GM03348 (cell line): ENCODE data around the gene LRRC8B.
"Not testable (repeated sequence)": the region's sequence is repeated elsewhere in the genome, so short reads cannot be mapped to it uniquely, and the experiment has no call there.

Source experiments
- DNase-seq: peaks from one replicate; pipeline ENCODE4 v3.0.0; 2012; ENCODE audit warnings: low spot score

Gene LRRC8B

DNA sequence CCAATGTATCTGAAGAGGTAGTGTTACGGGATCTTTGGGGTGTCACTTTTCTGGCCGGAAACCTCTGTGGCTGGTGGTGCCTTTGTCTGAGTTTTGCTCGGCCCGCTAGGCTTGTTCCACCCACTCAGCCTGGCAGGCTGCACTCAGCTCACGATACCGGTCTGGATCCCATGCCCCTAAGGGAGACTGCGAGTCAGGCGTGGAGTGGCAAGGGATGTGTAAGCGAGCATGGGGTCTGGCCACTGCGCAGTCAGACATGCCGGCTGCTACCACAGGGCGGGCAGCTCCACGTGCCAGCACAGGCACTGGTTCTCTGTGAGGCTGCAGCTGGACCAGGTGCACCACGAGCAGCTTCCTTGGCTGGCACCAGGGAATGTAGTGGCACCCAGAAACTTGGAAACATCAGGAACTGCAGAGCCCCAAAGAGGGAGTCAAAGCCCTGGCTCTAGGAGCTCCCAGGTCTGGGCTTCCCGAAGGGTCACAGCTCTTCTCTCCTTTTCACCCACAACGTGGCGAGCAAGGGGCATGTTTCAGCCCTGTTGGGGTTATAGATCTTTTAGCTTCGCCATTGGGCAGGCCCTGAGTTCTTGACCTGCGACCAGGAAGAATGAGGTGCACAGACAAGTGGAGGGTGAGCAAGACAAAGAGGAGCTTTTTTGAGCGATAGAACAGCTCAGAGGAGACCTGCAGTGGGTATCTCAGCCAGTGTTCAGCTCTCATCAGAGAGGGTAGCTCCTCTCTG lies 84.5 kb downstream of the LRRC8B start:
- no peak for DNase-seq

DNA sequence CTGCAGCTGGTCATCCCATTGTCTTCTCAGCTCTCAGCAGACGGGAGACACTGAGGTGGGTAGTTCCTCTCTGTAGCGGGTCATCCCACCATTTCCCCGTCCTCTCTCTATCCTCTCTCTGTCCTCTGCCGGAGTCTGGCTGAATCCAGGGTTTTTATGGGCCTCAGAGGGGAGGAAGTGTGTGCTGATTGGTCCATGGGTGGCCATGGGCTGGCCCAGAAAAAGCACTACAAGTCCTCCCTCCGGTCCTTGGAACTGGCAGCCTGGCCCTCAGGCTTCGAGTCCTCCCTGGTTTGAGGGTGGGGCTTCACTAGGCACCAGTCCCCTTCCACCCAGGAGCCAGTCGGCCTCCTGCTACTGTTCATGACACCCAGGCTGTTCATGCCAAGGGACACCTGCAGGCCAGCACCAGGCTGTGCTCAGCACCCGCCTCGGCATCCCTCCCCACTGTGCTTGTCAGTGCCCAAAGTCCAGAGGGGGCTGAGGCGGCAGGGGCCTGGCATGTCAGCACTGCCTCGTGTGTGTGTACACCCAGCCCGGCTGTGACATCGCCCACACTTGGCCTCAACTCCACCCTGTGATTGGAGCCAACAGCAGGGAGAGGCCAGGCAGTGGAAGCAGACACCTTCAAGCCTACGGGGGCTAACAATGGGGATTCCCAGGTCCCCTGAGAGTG lies 85.3 kb downstream of the LRRC8B start:
- DNase-seq, result no peak

DNA sequence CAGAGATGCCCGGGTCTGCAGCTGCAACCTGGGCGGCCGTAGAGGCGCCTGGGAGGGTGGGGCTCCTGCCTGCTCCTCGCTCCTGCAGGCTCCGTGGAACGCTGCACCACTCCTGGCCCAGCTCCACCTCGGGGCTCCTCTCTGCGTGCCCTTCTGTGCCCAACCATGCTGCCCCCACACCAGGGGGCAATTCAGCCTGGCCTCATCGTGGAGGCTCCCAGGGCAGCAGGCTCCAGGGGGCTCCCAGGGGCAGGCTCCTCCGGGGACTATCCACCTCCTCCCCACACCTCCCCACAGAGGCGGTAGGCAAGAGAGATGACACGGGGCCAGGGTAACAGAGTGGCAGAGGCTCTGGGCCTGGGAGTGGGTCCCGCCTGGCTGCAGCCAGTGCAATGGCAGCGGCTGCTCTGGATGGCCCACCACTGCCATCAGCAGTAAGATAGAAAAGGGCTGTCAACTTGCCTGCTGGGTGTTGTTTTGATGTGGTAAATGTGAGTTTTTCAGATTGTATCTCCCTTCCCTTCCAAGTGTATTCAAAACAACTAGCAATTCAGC lies 85.9 kb downstream of the LRRC8B start:
- no peak for DNase-seq

DNA sequence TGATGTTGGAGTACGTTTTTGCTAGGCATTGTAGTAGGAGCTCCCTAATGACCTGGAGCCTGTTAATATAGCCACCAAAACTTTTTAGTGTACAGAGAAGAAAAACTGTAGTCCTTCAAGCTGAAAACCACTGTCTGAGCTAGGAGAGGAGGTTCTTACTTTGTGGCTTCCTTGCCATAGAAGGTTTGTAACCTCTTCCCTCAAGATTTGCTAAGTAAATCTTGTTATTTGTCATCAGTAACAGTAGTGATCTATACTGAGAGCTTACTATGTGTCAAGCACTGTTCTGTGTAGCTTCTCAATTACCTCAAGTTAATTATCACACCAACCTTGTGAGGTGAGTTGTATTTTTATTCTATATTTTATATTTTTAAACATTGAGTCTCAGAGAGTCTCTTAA lies 87.1 kb downstream of the LRRC8B start:
- no peak for DNase-seq

GRCh38 chr1:89613928-89614327 lies 89.3 kb downstream of the LRRC8B start:
- DNase-seq, result no peak

GRCh38 chr1:89615676-89616598 lies 91.3 kb downstream of the LRRC8B start:
- no peak for DNase-seq

DNA sequence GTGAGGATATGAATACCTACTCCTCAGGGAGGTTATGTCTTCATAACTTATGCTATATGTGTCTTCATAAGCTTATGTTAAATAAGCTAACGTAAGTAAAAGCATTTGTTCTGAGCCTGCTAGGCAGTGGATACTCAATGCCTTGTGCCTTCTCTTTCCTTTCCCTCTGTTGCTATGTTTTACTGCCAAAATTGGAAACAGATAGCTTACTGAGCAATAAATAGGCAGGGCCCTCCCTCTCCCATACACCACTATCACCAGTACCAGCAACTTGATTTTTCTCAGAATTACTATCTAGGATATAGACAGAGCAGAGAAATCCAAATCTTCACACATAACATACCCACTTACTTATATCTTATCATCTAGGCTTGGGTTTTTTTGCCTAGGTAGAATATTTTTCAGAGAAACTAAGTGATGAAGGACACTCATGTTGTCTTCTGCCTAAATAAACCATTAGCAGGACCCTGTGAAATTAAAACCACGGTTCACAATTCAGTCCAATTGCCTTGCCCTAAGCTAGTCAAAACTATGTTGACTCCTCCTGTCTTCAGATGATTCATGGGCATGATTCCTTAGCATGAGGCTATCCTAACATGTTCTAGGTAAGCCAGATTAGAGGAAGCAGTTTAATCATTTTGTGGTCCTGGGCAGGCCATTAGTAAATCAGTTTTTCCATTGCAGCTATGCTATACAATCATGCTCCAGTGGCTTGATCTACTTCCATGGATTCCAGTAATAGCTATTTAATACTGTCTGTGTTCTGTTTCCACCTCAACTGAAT lies 92.4 kb downstream of the LRRC8B start:
- DNase-seq, result no peak

GRCh38 chr1:89620664-89621063 lies 96.0 kb downstream of the LRRC8B start:
- no peak for DNase-seq

DNA sequence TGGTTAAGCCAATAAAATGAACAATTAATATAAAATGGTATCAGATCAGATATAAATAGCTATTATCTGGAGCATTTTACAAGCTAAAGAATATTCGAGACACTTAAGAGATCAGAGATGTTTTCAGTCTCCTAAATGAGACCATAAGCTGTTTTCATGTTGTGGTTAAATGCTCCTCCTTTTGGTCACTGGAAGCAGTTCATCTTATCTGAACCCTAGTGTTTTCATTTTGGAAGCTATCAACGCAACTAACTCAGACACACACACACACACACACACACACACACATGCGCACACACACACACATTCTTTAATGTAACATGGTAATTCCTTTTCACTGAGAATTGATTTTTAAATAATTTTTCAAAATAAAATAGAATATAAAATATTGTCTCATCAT lies 98.3 kb downstream of the LRRC8B start:
- DNase-seq, result no peak

- DNase-seq, result no peak
Measured at GRCh38 chr1:89624314-89624713, 99.7 kb downstream of the LRRC8B start.

DNA sequence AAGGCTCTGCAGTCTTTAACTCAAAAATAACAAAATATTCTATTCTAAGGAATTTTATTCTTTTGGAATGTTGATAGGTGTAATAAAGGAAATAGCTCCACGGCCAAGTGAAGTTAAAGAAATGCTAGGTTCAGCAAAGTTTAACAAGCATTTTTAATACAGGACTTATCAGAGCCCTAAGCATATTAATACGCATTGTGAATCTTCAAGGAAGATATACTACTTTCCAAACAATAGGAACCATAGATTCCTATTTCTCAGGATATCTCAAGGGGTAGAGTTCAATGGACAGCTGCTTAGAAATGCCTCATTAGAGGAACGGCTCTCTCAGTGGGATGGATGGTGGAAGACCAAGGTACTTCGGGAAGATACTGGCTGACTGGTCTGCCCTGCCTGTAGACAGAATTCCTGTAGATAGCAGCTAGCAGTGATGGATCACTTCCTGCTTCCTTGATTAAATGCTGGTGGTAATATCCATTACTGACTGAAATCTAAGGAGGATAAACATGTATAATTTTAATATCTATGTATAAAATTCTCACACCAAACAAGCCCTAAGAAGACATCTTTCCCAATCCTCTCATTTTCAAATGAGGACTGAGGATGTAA lies 100.2 kb downstream of the LRRC8B start:
- no peak for DNase-seq

- no peak for DNase-seq
Measured at GRCh38 chr1:89627596-89627962, 103.0 kb downstream of the LRRC8B start.

- DNase-seq, result no peak
Measured at GRCh38 chr1:89629146-89629545, 104.5 kb downstream of the LRRC8B start.

GRCh38 chr1:89629600-89629999 lies 105.0 kb downstream of the LRRC8B start:
- DNase-seq, result not testable (repeated sequence)

DNA sequence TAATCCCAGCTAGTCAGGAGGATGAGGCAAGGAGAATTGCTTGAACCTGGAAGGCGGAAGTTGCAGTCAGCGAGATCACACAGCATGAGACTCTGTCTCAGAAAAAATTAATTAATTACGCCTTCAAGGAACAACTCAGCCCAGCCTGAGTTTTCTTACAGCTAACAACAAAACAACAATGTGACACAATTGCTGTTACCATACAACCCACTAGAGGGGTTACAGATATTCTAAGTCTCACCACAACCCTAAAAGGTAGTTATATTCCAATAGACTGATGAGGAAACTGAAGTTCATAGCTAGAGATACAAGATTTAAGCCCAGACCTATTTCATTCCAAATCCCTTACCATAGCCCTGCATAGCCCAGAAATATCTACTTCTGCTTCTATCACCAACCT lies 105.4 kb downstream of the LRRC8B start:
- DNase-seq, result no peak

GRCh38 chr1:89631816-89632656 lies 107.4 kb downstream of the LRRC8B start:
- no peak for DNase-seq

GRCh38 chr1:89632657-89633247 lies 108.1 kb downstream of the LRRC8B start, which contains the start of gene LRRC8C:
LRRC8C (plus strand) TSS chr1:89633120; CDS start chr1:89686474, 53,354 bp downstream.
- DNase-seq, result peak; percentile 96

DNA sequence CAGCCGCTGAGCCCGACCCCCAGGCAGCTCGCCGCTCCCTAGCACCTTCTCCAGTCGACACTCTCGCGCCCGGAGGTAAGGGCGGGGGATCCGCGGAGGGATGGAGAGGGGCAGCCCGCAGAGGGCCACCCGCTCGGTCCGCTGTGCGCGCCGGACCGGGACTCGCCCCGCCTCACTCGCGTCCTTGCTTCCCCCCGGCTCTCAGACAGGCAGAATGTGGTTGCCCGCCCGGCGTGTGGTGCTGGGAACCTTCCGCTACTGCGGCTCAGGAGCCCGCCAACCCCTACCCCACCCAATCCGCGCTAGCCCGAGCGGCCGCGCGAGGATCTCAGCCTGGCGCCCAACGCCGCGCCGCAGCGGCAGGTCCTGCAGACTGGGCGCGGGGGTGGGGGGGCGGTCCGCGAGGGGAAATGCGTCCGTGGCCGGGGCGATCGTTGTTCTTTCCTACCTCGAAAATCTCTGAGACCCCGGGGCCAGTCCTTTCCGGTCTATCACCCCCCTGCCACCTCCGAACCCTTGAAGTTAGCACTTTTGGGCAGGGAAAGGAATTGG lies 108.7 kb downstream of the LRRC8B start:
- peak; percentile 71 for DNase-seq
